ENCODE results near the gene EPB42. TPM values are rescaled to one million over a fixed set of nuclear protein-coding genes. Genes with fewer than 3 reads are reported as not detected.

Gene EPB42
- total RNA-seq, 2 experiments from 2014 or later = not detected

Other genes with a start within 250 kb of the EPB42 start
- 10 to 100 TPM; 34.9 to 42.1 TPM for gene UBR1, start 115.0 kb downstream of the EPB42 start, total RNA-seq
- 10 to 100 TPM; 21.2 to 34.7 TPM for gene TMEM62, start 87.4 kb downstream of the EPB42 start, total RNA-seq
- gene CCNDBP1, start 35.6 kb downstream of the EPB42 start, total RNA-seq = 10 to 100 TPM; 60.5 to 78.4 TPM
- gene TGM5, start 45.9 kb upstream of the EPB42 start, total RNA-seq = 1 to 10 TPM in 1 of 2 experiments, under 1 TPM in 1; 0.91 to 1.1 TPM
- gene TGM7, start 81.2 kb upstream of the EPB42 start, total RNA-seq = not detected
- 10 to 100 TPM in 1 of 2 experiments, 1 to 10 TPM in 1; 9.6 to 12.3 TPM for gene LCMT2, start 109.6 kb upstream of the EPB42 start, total RNA-seq
- gene ZSCAN29, start 150.0 kb upstream of the EPB42 start, total RNA-seq = 10 to 100 TPM; 31.2 to 34.7 TPM
- 10 to 100 TPM; 38.9 to 49.9 TPM for gene TUBGCP4, start 150.1 kb upstream of the EPB42 start, total RNA-seq